ENCODE data around the gene NFYC.
A peak's percentile ranks its signal among the peaks of the same experiment; 100 is the strongest.
"Not testable (repeated sequence)": the region's sequence is repeated elsewhere in the genome, so short reads cannot be mapped to it uniquely, and the experiment has no call there.

The NFYC gene

GRCh38 chr1:40729316-40729862 lies 37.9 kb downstream of the NFYC start:
- H3K27me3 Mint-ChIP-seq (ENCODE audit: low read depth); H3K9me3 Mint-ChIP-seq; H3K27ac Mint-ChIP-seq; H3K4me3 Mint-ChIP-seq: not testable (repeated sequence)
- H3K4me1 Mint-ChIP-seq (ENCODE audit: low read depth) = peaks cover 31% of the 10 kb centered on the region
- H3K36me3 Mint-ChIP-seq (ENCODE audit: low read depth) = peaks cover 13% of the 10 kb centered on the region

- H3K9me3 Mint-ChIP-seq = no peaks in the 10 kb centered on the region
- no peak overlapping the region for H3K27ac Mint-ChIP-seq
- H3K4me3 Mint-ChIP-seq = no peak overlapping the region
- H3K4me1 Mint-ChIP-seq (ENCODE audit: low read depth) = peaks cover 28% of the 10 kb centered on the region
- H3K27me3 Mint-ChIP-seq (ENCODE audit: low read depth) = no peaks in the 10 kb centered on the region
- peaks cover 13% of the 10 kb centered on the region for H3K36me3 Mint-ChIP-seq (ENCODE audit: low read depth)
These were observed 41.3 kb downstream of the NFYC start for GRCh38 chr1:40732756-40733301.

- Mint-ChIP-seq H3K9me3 (no peaks in the 10 kb centered on the region), H3K27ac (no peak overlapping the region), H3K4me3 (no peak overlapping the region)
These were observed 43.6 kb downstream of the NFYC start for GRCh38 chr1:40734882-40735628.

GRCh38 chr1:40736085-40736531 lies 44.6 kb downstream of the NFYC start:
- H3K4me1 Mint-ChIP-seq (ENCODE audit: low read depth) = peaks cover 19% of the 10 kb centered on the region
- no peak overlapping the region for H3K27ac Mint-ChIP-seq
- H3K36me3 Mint-ChIP-seq (ENCODE audit: low read depth) = peaks cover 30% of the 10 kb centered on the region
- no peaks in the 10 kb centered on the region for H3K27me3 Mint-ChIP-seq (ENCODE audit: low read depth)
- H3K4me3 Mint-ChIP-seq = no peak overlapping the region
- H3K9me3 Mint-ChIP-seq = no peaks in the 10 kb centered on the region

More at GRCh38 chr1:40734882-40735628, 43.6 kb downstream of the NFYC start:
- Mint-ChIP-seq H3K27me3 (ENCODE audit: low read depth) (no peaks in the 10 kb centered on the region), H3K36me3 (ENCODE audit: low read depth) (peaks cover 26% of the 10 kb centered on the region), H3K4me1 (ENCODE audit: low read depth) (peaks cover 23% of the 10 kb centered on the region)

- Mint-ChIP-seq H3K27me3 (ENCODE audit: low read depth) (no peaks in the 10 kb centered on the region), H3K9me3 (no peaks in the 10 kb centered on the region), H3K4me3 (no peak overlapping the region), H3K4me1 (ENCODE audit: low read depth) (peaks cover 27% of the 10 kb centered on the region), H3K27ac (no peak overlapping the region), H3K36me3 (ENCODE audit: low read depth) (peaks cover 42% of the 10 kb centered on the region)
These were observed 47.3 kb downstream of the NFYC start for GRCh38 chr1:40738831-40739230.

- Mint-ChIP-seq H3K4me1 (ENCODE audit: low read depth) (peaks cover 28% of the 10 kb centered on the region), H3K27ac (no peak overlapping the region), H3K27me3 (ENCODE audit: low read depth) (no peaks in the 10 kb centered on the region), H3K9me3 (no peaks in the 10 kb centered on the region), H3K36me3 (ENCODE audit: low read depth) (peaks cover 45% of the 10 kb centered on the region), H3K4me3 (no peak overlapping the region)
These were observed 48.0 kb downstream of the NFYC start for GRCh38 chr1:40739455-40740008.

GRCh38 chr1:40740039-40740996 lies 48.8 kb downstream of the NFYC start:
- H3K4me3 Mint-ChIP-seq = no peak overlapping the region
- peaks cover 30% of the 10 kb centered on the region for H3K4me1 Mint-ChIP-seq (ENCODE audit: low read depth)
- H3K9me3 Mint-ChIP-seq = no peaks in the 10 kb centered on the region
- H3K27ac Mint-ChIP-seq = no peak overlapping the region
- peaks cover 46% of the 10 kb centered on the region for H3K36me3 Mint-ChIP-seq (ENCODE audit: low read depth)
- H3K27me3 Mint-ChIP-seq (ENCODE audit: low read depth) = no peaks in the 10 kb centered on the region

- Mint-ChIP-seq H3K27me3 (ENCODE audit: low read depth) (no peaks in the 10 kb centered on the region), H3K4me3 (no peak overlapping the region), H3K27ac (no peak overlapping the region), H3K4me1 (ENCODE audit: low read depth) (peaks cover 31% of the 10 kb centered on the region), H3K36me3 (ENCODE audit: low read depth) (peaks cover 52% of the 10 kb centered on the region), H3K9me3 (no peaks in the 10 kb centered on the region)
These were observed 49.7 kb downstream of the NFYC start for GRCh38 chr1:40740997-40741736.

- H3K4me3 Mint-ChIP-seq = no peak overlapping the region
- H3K27ac Mint-ChIP-seq = peak overlapping the region; percentile 22
- peaks cover 61% of the 10 kb centered on the region for H3K36me3 Mint-ChIP-seq (ENCODE audit: low read depth)
- H3K4me1 Mint-ChIP-seq (ENCODE audit: low read depth) = peaks cover 37% of the 10 kb centered on the region
- H3K27me3 Mint-ChIP-seq (ENCODE audit: low read depth) = no peaks in the 10 kb centered on the region
- no peaks in the 10 kb centered on the region for H3K9me3 Mint-ChIP-seq
These were observed 51.0 kb downstream of the NFYC start for GRCh38 chr1:40742363-40743061.

- H3K9me3 Mint-ChIP-seq = no peaks in the 10 kb centered on the region
- no peak overlapping the region for H3K27ac Mint-ChIP-seq
- no peaks in the 10 kb centered on the region for H3K27me3 Mint-ChIP-seq (ENCODE audit: low read depth)
- peaks cover 65% of the 10 kb centered on the region for H3K36me3 Mint-ChIP-seq (ENCODE audit: low read depth)
- peaks cover 37% of the 10 kb centered on the region for H3K4me1 Mint-ChIP-seq (ENCODE audit: low read depth)
- no peak overlapping the region for H3K4me3 Mint-ChIP-seq
These were observed 51.9 kb downstream of the NFYC start for GRCh38 chr1:40743452-40743851.

- no peaks in the 10 kb centered on the region for H3K9me3 Mint-ChIP-seq
- no peaks in the 10 kb centered on the region for H3K27me3 Mint-ChIP-seq (ENCODE audit: low read depth)
- peaks cover 67% of the 10 kb centered on the region for H3K36me3 Mint-ChIP-seq (ENCODE audit: low read depth)
- peaks cover 37% of the 10 kb centered on the region for H3K4me1 Mint-ChIP-seq (ENCODE audit: low read depth)
- no peak overlapping the region for H3K4me3 Mint-ChIP-seq
- H3K27ac Mint-ChIP-seq = no peak overlapping the region
These were observed 52.4 kb downstream of the NFYC start for GRCh38 chr1:40743860-40744259.

- peaks cover 36% of the 10 kb centered on the region for H3K4me1 Mint-ChIP-seq (ENCODE audit: low read depth)
- H3K9me3 Mint-ChIP-seq = no peaks in the 10 kb centered on the region
- no peaks in the 10 kb centered on the region for H3K27me3 Mint-ChIP-seq (ENCODE audit: low read depth)
- no peak overlapping the region for H3K4me3 Mint-ChIP-seq
- peaks cover 66% of the 10 kb centered on the region for H3K36me3 Mint-ChIP-seq (ENCODE audit: low read depth)
- no peak overlapping the region for H3K27ac Mint-ChIP-seq
These were observed 53.7 kb downstream of the NFYC start for GRCh38 chr1:40745176-40745575.

GRCh38 chr1:40746344-40747090 lies 55.0 kb downstream of the NFYC start:
- Mint-ChIP-seq H3K4me1 (ENCODE audit: low read depth) (peaks cover 35% of the 10 kb centered on the region), H3K27ac (no peak overlapping the region), H3K9me3 (no peaks in the 10 kb centered on the region), H3K27me3 (ENCODE audit: low read depth) (no peaks in the 10 kb centered on the region), H3K4me3 (no peak overlapping the region), H3K36me3 (ENCODE audit: low read depth) (peaks cover 65% of the 10 kb centered on the region)
